ENCODE measurements around the gene SCNN1G.

SCNN1G gene

DNA sequence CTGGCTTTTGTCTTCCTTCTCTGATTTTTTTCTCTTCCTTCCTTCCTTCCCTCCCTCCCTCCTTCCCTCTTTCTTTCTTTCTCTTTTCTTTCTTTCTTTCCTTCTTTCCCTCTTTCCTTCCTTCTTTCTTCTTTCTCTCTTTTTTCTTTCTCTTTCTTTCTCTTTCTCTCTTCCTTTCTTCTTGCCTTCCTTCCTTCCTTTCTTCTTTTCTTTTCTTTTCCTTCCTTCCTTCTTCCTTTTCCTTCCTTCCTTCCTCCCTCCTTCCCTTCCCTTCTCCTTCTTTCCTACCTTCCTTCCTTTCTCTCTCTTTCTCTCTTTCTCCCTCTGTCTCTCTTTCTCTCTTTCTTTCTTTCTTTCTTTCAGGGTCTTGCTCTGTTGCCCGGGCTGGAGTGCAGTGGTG lies 54.4 kb downstream of the SCNN1G start:
- no peak overlapping the region for H3K4me3 ChIP-seq (ENCODE audit: control insufficient read depth, low read depth, low read length)
- no peak for DNase-seq (ENCODE audit: low read depth)
- TF ChIP-seq, protein P1, sequence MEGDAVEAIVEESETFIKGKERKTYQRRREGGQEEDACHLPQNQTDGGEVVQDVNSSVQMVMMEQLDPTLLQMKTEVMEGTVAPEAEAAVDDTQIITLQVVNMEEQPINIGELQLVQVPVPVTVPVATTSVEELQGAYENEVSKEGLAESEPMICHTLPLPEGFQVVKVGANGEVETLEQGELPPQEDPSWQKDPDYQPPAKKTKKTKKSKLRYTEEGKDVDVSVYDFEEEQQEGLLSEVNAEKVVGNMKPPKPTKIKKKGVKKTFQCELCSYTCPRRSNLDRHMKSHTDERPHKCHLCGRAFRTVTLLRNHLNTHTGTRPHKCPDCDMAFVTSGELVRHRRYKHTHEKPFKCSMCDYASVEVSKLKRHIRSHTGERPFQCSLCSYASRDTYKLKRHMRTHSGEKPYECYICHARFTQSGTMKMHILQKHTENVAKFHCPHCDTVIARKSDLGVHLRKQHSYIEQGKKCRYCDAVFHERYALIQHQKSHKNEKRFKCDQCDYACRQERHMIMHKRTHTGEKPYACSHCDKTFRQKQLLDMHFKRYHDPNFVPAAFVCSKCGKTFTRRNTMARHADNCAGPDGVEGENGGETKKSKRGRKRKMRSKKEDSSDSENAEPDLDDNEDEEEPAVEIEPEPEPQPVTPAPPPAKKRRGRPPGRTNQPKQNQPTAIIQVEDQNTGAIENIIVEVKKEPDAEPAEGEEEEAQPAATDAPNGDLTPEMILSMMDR (conservative IDR thresholded peaks at IDR 0.05; ENCODE audit: control insufficient read depth, insufficient read depth, low read depth, low read length): no peak

GRCh38 chr16:23240994-23241393 lies 58.4 kb downstream of the SCNN1G start:
- TF ChIP-seq, protein P1 (conservative IDR thresholded peaks at IDR 0.05; ENCODE audit: control insufficient read depth, insufficient read depth, low read depth, low read length): no peak
- no peak for DNase-seq (ENCODE audit: low read depth)
- no peak overlapping the region for H3K4me3 ChIP-seq (ENCODE audit: control insufficient read depth, low read depth, low read length)

GRCh38 chr16:23244122-23244521 lies 61.6 kb downstream of the SCNN1G start:
- TF ChIP-seq, protein P1 (conservative IDR thresholded peaks at IDR 0.05; ENCODE audit: control insufficient read depth, insufficient read depth, low read depth, low read length): no peak
- no peak for DNase-seq (ENCODE audit: low read depth)
- H3K4me3 ChIP-seq (ENCODE audit: control insufficient read depth, low read depth, low read length): no peak overlapping the region

DNA sequence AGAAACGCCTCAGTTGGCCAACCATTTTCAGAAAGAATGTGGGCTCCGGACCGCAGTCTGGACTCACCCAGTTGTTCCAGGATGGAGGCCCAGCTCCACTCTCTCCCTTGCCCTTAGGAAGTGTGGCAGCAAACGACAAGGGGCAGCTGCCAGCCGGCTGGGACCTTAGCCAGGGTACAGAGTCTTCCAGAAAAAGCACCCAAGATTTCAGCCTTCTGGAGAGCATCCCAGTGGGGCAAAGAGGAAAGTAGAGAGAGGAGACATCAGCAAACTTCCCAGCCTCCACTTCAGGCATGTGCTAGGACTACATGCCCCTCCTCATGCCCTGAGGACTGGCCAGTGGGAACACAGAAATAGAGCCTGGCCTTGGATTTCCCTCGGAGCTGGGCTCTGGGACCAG lies 62.7 kb downstream of the SCNN1G start:
- H3K4me3 ChIP-seq (ENCODE audit: control insufficient read depth, low read depth, low read length): no peak overlapping the region
- DNase-seq (ENCODE audit: low read depth): no peak
- TF ChIP-seq, protein P1 (conservative IDR thresholded peaks at IDR 0.05; ENCODE audit: control insufficient read depth, insufficient read depth, low read depth, low read length): no peak

DNA sequence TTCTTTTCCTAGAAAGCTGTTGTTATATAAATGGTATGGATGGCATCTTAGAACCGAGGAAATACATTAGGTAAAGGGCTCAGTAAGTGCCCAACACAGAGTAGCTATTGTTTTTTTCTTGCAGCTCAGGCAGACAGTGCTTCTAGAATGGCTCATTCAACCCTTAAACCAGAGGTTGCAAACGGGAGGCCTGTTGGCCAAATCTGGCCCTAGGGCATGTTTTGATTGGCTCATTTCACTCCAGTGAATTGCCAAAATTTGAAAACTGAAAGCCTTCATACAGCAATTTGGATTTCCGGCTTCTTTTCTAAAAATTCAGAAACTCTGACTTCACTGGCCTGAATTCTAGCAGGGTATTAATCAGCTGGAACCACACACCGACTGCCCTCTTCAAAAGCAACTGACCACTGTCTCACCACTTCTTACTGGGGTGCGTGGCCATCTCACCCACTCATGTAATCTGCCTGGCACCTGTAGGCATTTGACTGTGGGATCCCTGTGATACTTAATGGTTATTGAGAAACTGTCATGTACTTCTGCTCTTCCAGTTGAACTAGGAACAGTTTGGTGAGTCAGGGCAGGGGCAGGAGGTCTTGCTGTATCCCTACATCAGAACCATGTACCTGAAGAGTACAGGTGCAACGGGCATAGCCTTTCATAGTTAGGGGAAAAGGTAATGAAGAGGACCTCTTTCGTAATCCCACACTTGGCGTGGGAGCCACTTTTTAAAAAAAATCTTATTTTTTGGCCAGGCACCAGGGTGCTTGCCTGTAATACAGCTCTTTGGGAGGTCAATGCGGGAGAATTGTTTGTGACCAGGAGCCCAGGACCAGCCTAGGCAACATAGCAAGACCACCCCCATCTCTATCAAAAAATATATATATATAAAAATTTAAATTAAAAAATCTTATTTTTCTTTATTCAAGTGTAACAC lies 66.0 kb downstream of the SCNN1G start:
- DNase-seq (ENCODE audit: low read depth): no peak
- TF ChIP-seq, protein P1 (conservative IDR thresholded peaks at IDR 0.05; ENCODE audit: control insufficient read depth, insufficient read depth, low read depth, low read length): no peak
- no peak overlapping the region for H3K4me3 ChIP-seq (ENCODE audit: control insufficient read depth, low read depth, low read length)

DNA sequence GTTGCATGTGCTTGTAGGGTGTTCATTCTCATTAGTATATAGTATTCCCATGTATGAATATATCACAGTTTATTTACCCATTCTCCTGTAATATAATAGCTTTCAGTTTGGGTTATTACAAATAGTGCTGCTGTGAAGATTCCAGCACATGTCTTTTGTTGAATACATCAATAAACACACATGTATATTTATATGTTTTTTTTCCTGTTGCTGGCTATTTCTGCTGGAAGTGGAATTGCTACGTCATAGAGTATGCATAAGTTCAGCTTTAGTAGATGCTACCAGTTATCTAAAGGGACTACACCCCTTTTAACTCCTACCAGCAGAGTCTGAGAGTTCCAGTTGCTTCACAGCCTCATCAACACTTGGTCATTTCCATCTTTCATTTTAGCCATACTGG lies 67.3 kb downstream of the SCNN1G start:
- TF ChIP-seq, protein P1 (conservative IDR thresholded peaks at IDR 0.05; ENCODE audit: control insufficient read depth, insufficient read depth, low read depth, low read length): no peak
- H3K4me3 ChIP-seq (ENCODE audit: control insufficient read depth, low read depth, low read length): no peak overlapping the region
- no peak for DNase-seq (ENCODE audit: low read depth)

All from fibroblast of mammary gland (primary cell).